Measurements from ENCODE around the gene PHIP.
"Not testable (repeated sequence)": the region's sequence is repeated elsewhere in the genome, so short reads cannot be mapped to it uniquely, and the experiment has no call there.

Gene PHIP

DNA sequence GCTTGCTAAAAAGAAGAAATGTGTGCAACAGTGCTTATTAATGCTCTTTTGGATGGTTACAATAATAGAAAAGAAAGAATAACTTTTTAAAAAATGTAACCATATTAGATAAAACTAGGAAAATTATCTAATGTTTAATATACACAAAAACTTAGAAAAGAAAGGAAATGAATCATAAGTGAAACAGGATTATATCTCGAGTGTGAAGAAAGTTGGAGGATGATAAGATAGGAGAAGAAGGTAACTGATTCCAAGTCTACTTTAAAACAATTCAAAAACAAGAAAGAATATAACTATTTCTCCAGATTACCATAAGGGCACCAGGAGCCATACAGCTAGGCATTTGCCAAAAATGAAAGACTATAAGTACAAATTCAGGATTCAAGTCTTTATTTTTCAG lies 73.0 kb downstream of the PHIP start:
- DNase-seq: no peak

DNA sequence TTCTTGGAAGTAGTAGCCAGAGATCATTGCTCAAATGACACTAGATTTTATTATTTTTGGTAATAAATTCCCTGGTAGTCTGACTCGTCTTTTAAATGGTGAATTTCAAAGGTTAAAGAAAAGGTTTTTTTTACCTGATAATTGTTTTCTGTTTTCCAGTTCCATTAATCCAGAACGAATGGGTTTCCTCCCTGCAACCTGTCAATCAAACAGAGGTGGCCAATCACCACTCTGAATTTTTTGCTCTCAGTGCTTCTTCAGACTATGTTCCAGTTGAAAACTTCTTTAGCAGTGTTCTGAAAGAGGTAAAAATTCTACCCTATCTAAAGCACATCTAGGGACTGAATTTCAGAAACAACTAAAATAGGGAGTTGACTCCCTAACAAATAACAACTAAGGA lies 73.8 kb downstream of the PHIP start:
- no peak for DNase-seq

DNA sequence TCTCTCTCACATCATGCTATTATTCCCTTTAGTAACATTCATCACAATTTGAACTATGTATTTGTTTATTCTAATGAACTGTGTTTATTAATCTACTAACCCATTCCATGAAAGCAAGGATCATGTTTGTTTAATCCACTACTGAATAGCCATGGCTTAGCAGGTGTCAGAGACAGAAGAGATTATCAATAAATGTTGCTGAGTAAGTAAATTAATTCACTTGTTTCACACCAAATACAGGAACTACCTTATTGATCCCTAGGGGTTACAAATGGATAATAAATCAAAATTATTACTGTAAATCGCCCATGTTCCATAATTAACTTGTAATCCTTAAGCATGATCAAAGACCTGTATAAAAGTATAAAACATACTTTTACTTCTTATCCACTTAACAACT lies 76.6 kb downstream of the PHIP start:
- no peak for DNase-seq

DNA sequence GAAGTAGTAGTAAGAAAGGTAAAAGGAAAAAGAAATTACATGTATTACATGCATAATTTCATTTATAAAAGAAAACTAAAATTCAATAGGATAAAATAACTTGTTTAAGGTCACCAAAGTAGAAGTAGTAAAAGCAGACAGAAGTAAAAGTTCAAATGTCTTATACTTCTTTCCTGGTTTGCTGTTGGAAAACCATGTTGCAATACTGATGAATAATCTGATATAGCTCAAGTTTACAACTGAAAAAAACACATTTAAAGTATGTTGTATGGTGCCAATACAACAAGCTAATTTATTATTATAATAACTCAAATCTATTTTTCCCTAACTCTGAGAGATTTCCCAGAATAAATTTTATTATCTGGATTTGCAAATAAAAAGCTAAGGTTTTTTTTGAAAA lies 78.3 kb downstream of the PHIP start:
- DNase-seq: no peak

DNA sequence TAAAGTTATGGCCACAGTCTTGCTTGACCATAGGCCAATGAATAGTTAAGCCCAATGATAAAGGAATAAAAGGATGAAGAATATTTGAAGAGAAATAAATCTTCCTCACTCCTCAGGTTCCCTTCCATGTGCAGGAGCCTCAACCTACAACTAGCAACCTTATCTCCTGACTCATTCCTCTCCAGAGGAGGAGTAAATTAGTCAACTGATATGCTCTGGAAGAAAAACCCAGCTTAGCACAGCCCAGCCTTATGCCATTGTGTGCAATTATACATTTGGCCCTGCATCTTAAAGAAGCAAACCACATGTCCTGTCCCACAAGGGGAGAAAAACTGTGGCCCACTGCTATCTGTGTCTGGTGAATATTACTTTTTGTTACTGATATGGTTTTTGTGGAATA lies 82.1 kb downstream of the PHIP start:
- no peak for DNase-seq

DNA sequence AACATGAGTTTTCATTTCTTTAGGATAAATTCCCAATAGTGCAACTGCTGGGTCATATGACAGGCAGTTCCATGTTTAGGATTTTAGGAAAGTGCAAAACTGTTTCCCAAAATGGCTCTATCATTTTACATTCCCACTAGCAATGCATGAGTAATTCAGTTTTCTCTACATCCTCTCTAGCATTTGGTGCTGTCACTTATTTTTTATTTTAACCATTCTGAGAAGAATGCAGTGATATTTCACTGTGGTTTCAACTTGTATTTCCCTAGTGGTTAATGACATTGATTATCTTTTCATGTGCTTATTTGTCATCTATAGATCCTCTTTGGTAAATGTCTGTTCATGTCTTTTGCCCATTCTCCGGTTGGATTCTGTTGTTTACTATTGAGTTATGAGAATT lies 82.7 kb downstream of the PHIP start:
- no peak for DNase-seq

DNA sequence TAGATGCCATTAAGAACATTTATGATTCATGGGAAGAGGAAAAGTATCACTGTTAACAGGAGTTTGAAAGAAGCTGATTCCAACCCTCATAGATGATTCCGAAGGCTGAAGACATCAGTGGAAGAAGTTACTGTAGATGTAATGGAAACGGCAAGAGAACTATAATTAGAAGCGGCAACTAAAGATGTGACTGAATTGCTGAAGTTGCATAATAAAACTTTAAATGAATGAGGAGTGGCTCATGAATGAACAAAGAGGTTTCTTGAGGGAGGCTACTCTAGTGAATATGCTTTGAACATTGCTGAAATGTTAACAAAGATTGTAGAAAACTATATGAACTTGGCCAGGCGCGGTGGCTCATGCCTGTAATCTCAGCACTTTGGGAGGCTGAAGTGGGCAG lies 84.1 kb downstream of the PHIP start:
- DNase-seq: no peak

DNA sequence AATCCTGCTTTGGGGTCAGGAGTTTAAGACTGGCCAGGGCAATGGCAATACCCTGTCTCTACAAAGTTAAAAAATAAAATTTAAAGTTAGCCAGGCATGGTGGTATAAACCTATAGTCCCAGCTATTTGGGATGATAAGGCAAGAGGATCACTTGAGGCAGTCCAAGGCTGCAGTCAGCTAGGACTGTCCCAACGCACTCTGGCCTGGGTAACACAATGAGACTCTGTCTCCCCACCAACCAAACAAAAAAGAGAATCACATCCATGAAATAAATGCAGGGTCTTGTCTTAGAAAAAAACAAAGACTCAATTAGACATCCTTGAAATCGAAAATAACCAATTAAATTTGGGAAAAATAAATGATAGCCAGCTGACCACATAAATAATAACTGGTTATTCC lies 88.9 kb downstream of the PHIP start:
- DNase-seq: no peak

DNA sequence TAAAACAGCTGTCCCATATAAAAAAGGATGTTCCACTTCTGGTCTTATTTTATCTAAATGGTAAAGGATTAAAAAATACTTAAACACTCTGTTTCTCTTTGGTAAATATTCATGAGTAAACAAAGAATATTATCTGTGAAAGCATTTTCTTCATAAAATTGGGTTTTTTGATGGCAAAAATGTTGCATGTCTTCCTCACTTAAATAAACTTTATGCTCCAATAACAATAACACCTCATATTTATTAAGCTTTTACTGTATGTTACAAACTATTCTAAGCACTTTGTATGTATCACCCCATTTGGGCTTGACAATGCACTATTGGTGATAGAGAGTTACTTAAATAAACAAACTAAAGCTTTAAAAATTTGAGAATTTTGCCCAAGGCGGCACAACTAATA lies 91.9 kb downstream of the PHIP start:
- DNase-seq: no peak

DNA sequence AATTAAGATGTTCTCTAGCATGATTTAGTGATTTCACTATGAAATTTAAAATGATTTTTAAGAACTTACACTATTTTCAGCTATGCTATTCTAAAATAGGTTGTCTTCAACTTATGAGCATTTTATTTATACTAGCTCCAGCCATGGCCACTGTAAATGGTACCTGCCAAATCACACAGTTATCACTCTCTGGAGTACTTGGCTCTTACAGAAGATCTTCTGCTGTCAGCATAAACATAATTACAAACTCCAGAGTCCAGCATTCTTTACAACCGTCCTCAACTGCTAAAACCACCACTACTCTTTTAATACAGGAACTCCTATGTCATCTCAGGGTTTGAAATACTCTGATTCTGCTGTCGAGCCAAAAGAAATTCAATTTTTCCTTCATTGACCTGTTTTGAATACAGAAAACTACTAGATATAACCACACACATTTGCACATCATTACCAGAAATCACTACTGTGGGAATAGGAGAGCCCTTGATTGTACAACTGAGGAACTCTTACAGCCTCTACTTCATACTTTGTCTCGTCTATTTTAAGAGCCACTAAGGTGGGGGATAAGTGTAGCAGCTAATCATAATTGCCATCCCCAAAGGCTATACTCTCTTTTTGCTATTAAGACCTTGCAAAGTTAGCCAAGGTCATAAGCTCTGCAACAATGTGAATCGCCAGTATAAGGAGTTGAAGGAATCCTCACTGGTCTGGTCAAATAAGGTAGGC lies 93.7 kb downstream of the PHIP start:
- no peak for DNase-seq

DNA sequence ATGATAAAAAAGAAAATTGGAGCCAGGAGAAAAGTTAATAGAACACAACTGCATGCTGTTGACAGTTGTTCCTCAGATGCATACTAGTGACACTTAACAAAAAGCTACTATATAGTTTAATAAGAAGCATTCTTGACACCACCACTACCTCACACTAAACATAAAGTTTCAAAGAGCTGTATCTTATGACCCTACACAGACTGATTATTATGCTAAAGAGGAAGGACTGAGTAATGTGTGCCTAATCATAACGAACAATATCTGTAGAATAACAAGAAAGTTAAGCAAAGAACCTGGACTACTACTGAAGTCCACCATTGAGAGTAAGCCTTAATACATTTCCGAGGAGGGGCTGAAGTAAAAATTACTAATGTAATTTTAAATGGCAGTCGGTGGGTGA lies 110.9 kb downstream of the PHIP start:
- no peak for DNase-seq

DNA sequence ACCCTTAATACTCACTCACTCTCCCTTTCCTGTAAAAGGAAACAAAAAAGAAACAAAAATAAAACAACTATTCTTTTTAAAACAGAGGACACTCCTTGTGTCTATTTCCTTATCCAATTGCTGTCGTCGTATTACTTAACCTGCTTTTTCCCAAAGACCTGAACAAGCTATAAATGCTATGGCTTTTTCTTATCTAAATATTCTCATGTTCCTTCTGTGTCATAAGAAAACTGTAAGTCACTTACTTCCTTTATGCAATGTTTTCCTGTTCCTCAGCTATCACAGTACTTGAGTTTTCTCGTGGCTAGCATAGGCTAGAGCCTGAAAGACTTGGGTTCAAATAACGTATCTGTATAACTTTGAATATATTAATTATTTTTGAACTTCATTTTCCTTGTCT lies 111.5 kb downstream of the PHIP start:
- no peak for DNase-seq

DNA sequence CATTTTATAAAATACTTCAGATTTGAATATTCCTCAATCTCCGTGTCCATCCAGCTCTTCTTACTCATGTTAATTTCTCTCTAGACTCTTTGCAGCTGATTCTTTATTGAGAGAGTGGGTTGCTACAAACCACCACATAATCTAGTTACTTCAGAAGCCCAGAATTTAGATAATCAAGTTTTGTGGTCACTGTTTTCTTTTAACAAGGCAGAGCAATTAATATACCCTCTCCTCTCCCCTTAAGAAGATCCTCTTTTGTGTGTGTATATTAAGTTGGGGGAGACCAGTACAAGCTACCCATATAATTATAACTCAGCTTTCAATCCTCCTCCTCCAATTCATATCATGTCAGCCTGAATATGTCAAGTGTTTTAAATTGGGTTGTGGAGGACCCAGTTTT lies 115.6 kb downstream of the PHIP start:
- DNase-seq: no peak

DNA sequence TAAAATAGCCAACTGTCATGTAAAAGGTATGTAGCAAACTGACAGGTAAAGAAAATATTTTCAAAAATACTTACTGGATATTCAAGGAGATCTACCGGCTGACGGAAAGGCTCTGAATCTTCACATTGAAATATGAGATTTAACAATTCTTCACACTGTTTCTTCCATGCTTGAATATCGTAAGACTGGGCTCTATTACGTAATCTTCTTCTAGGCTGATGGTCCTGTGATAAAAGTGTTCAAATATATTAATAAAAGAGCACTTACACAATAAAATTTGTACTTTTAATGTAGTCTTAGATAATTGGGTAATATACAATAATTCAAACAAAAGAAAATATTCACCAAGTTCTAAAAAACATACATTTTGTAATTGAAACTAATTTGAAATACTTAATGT lies 123.3 kb downstream of the PHIP start:
- no peak for DNase-seq

DNA sequence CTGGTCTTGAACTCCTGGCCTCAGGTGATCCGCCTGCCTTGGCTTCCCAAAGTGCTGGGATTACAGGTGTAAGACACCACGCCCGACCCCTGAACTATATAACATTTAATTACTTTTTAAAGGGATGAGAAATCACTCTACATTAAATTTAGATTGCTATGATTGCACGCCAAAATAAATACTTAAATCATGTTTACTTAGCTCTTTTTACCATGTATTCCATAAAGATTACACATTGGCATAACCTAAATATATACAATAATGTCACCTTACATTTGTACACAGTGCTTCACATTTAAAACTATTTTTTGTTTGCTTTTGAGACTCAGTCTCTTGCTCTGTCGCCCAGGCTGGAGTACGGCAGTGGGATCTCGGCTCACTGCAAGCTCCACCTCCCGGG lies 124.3 kb downstream of the PHIP start:
- no peak for DNase-seq

DNA sequence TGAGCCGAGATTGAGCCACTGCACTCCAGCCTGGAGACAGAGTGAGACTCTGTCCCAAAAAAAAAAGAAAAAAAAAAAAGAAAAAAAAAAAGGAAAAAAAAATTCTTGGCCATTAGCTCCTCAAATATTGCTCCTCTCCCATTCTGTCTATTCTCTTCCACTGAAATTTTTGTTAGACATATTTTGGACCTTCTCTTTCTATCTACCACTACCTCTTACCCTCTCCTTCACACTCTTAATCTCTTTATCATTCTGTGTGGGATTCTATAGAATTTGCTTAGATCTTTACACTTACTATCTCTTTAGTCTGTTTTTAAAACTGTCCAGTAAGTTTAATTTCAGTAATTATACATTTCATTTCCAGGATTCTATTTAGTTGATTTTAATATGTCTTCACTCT lies 125.7 kb downstream of the PHIP start:
- no peak for DNase-seq

DNA sequence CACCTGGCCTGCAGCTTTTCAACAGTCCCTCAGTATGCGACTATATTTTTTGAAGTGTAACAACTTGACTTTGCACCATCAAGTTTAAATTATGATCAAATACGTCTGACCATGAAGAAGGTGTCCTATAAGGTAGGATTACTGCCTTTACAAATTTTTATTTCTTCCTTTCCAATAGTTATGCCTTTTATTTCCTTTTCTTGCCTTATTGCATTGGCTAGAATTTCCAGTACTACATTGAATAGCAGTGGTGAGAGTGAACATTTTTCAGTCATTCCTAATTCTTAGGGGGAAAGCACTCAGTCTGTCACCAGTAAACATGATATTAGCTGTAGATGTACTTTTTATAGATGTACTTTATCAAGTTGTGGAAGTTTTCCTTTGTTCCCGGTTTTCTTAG lies 129.3 kb downstream of the PHIP start:
- DNase-seq: no peak

DNA sequence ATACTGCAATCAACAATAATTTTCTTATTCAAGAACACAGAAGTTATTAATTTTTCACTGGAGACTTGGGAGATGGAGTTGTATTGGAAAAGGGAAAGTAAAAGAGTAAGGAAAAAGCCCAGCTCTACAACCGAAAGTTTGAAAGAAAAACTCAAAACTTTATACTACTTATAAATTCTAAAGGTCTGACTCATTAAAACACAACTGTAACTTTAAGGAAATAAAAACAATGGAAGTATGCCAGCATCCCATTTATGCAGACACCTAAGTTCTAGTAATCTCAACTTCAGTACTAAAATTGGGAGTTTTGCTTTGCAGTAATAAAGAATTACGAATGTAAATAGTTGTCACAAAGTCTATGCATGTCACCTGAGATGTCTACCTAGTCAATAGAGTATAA lies 130.1 kb downstream of the PHIP start:
- DNase-seq: no peak

DNA sequence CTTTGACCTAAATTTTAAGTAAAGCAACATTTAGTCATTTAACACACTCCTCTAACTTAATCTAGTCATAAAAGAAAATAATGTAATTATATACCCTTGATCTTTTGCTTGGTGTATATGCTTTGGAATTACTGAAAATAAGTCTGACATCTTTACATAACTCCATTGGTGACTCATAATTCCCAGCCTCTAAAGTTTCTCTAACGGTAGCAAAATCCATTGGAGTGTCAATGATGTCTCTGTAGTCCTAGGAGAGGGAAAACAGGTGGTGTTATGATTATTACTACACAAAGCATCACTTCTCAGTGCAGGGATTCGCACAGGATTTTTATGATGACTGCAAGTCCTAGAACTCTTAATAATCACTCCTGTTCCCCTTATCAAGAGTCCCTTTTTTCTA lies 130.5 kb downstream of the PHIP start:
- no peak for DNase-seq

DNA sequence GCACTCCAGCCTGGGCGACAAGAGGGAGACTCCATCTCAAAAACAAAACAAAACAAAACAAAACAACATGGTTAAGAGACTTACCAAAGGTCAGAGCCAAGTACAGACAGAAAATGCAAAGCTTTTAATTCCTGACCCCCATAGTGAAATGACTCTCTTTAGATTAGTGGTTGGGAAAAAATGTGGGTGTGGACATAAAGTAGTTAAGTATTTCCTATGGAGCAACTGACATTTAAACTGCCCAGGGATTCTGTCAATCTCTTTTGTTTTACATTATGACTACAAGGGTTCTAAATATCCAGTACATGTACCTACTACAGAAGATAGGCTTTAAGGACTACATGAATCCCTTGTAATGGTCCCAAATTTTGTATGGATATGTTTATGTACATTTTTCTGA lies 135.6 kb downstream of the PHIP start:
- no peak for DNase-seq

DNA sequence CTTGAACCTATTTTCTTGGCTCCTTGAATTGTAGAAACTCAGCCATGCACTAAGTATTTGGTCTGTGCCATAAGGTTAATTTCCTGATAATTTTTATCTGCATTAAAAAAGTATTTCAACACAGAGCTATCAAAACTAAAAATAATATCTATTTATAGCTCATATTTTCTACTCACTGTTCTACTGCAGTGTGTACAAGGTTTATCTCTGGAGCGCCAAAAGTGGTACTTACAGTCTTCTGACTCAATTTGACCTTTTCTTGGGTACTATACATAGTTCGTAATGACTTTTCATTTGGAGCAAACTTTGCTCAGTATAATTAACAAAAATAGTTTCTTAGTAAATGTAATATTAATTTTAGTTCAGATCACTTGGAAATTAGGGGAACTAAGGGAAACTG lies 141.5 kb downstream of the PHIP start:
- DNase-seq: no peak

DNA sequence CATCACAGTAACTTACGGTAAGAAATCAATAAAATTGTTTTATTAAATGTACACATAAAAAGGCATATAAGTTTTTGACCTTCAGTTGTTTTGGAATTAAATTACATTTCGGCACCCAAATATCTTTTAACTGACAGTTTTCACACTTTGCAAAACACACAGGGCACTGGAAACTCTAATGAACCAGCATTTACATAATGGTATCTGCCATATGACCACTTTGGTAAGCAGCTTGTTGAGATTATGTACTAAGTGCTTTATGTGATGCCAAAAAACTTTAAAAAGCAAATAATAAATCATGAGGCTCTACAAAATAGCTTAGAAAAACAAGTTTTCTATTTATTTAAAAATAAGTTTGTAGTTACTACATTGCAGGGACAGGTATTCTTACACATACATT lies 142.5 kb downstream of the PHIP start:
- DNase-seq: no peak

DNA sequence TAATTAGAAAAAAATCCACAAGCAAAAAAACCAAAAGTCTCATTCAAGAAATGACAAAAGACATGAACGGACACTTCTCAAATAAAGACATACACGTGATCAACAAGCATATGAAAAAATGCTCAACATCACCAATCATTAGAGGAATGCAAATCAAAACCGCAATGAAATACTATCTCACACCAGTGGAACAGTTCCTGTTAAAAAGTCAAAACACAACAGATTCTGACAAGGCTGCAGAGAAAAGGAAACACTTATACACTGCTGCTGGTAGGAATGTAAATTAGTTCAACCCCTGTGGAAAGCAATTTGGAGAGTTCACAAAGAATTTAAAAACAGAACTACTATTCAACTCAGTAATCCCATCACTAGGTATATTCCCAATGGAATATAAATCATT lies 152.7 kb downstream of the PHIP start:
- no peak for DNase-seq

DNA sequence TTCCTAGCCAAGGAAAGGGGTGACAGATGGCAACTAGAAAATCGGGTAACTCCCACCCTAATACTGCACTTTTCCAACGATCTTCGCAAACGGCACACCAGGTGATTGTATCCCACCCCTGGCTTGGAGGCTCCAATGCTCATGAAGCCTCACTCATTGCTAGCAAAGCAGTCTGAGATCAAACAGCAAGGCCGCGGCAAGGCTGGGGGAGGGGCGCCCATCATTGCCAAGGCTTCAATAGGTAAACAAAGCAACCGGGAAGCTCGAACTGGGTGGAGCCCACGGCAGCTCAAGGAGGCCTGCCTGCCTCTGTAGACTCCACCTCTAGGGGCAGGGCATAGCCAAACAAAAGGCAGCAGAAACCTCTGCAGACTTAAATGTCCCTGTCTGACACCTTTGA lies 156.9 kb downstream of the PHIP start:
- not testable (repeated sequence) for DNase-seq

DNA sequence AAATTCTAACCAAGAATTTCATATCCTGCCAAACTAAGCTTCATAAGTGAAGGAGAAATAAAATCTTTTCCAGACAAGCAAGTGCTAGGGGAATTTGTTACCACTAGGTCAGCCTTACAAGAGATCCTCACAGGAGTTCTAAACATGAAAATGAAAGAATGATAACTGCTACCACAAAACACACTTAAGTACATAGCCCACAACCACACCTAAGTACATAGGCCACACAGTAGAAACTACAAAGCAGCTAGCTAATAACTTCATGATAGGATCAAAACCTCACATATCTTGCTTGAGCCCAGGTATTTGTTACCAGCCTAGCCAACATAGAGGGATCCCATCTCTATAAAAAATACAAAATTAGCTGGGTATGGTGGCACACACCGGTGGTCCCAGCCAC lies 160.3 kb downstream of the PHIP start:
- DNase-seq: no peak

DNA sequence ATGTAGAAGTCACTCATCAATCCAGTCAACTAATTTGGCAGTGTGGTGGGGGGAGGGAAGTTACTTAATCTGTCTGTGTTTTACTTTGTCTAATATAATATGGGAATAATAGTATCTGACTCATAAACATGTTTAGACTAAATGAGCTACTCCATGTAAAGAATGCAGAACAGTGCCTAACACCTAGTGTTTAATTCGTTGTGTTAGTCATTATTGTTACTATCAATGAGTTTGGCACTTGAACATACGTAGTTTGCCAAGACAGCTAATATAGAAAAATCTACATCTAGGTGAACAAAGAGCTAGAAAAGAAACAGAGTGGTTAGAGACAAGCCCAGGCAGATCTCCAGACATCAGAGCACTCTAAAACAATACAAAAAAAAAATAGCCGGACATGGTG lies 161.6 kb downstream of the PHIP start:
- DNase-seq: no peak
